Hypothalamus (tissue), 51 donors: ENCODE measurements around the gene SIPA1L3.
"Not testable (repeated sequence)": the region's sequence is repeated elsewhere in the genome, so short reads cannot be mapped to it uniquely, and the experiment has no call there.

ENCODE experiments used
- DNase-seq, 51 donors: peaks; one replicate each; lab custom pipeline; 2025; lab: John Stamatoyannopoulos, UW

SIPA1L3 gene

DNA sequence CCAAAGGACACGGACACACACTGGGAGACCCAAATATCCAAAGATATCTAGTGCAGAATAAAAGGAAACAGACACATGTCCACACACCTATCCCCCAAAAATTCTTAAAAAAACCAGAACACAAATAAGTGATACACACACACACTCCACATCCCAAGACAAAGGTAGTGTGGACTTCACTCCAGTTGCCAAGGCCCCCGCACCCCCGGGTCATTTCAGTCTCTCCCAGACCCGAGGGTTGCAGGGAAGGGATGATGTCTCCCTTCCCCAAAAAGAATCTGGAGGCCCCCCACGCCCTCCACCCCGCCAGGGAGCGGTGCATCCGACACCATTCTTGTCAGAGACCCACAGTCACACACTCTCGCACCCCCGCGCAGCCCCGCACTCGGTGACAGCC is 316.6 kb downstream of the SIPA1L3 start:
- DNase-seq = peak in 1 of 51 donors; percentile 45

DNA sequence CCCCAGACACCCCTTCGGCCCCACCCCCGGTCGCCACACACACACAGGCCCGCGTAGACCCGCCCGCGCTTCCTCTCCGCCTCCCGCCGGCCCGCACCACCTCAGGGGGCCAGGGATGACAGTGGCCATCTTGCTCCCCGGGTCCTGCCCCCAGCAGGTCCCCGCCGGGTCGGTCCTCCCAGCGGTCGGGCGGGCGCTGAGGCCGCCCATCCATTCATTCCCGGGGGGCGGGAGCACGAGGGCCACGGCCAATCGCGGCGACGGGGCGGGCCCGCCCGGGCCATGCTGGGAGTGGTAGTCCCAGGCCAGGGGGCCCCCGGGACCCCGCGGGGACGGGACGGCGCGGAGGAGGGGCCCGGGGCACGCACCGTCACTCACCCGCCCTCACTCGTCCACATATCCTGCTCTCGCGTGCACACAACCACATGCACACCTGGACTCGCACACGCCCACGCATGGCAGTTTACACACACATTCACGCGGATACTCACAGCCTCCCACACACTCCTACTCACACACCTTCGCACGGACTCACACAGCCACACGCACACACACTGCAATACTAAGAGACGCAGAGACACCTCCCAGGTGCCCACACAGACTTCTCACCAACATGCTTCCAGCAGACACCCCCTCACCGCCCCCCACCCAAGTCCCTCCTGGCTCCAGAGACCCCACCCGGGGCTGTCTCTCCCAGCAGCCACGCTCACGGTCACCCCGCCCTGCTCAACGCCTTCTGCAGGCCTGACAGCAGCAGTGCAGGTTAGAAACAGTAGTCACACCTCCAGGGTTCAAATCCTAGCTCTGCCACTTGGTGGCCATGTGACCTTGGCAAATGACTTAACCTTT is 317.2 kb downstream of the SIPA1L3 start, which contains the start of gene DPF1:
TSS of gene DPF1 (minus strand) at position 209 of the 849 bp plus-strand sequence. CDS start at position 129, 80 bp downstream.
- DNase-seq = peak in 45 of 51 donors; percentile 6 to 84 (median 59)

DNA sequence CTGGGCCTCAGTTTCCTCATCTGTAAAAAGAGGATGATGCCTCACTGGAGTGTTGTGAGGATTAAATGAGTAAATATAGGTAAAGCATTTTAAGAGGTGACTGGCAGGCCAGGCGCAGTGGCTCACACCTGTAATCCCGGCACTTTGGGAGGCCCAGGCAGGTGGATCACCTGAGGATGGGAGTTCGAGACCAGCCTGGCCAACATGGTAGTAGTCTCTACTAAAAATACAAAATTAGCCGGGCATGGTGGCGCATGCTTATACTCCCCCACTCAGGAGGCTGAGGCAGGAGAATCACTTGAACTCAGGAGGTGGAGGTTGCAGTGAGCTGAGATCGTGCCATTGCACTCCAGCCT is 317.8 kb downstream of the SIPA1L3 start:
- DNase-seq = not testable (repeated sequence)

DNA sequence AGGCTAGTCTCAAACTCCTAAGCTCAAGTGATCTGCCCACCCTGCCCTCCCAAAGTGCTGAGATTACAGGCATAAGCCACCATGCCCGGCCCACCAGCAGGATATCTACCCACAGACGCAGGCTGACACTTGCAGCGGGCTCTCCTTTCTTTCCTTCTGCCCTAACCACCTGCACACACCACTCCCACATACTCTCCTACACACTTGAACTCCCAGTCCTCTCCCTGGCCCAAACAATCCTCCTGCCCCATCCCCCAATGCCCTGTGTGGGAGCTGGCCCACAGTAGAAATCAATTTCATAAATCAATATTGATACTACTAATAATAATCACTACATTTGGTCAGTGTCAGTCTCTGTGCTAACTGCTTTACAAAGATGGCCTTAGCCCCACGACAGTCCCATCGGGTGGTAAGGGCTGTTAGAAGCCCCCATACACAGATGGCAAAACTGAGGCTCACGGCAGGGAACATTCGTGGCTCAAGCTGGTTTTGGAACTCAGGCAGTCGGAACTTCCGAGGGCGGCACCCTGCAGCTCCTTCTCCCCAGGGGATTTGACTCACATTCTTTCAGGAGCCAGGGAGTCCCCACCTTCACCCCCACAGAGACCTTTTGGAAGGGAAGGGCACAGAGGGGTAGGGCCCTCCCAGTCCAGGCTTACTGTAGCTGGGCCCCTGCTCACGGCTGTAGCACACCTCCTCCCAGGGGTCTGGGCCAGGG is 320.4 kb downstream of the SIPA1L3 start:
- DNase-seq = no peak

GRCh38 chr19:38228005-38228377 is 321.0 kb downstream of the SIPA1L3 start:
- no peak for DNase-seq

DNA sequence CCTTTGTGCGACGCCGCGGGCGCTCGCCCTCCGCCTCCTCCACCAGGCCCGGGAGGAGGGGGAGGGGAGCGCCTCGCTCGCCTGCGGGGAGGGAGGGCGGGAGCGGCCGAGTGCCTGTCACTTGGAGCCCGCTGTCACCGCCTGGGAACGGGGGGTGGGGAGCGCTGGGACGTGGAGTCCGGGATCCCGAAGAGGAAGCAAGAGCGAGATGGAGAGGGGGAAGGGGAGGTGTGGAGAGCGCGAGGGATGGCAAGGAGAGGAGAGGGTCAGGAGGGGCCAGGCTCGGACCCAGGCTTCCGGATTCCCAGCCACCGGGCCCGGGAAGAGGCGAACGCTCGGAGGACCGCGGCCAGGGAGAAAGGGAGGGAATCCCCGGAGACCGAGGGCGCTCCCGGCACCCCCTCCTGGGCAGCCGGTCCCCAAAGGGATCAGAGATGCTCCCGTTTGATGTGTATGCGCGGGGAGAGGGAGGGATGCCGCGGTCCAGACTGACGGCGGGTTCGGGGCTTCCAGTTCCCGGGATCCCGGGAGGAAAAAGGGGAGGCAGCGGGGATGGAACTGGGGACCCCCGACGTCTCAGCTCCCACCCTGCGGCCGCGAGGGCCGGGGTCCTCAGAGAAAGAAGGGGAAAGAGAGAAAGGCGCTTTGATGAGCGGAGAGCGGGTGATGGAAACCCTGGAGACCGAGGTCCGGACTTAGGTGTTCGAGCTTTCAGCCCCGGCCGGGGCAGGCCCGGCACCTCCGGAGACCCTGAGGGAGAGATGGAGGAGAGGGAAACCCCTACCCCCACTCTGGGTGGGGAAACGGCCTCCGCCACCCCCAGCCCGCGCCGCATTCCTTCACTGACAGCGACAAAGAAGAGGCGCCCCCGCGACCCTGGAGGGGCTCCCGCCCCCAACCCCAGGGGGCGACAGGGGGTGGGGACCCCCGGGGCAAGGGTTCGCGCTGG is 321.8 kb downstream of the SIPA1L3 start:
- peak in 28 of 51 donors; percentile 5 to 64 (median 42) for DNase-seq

DNA sequence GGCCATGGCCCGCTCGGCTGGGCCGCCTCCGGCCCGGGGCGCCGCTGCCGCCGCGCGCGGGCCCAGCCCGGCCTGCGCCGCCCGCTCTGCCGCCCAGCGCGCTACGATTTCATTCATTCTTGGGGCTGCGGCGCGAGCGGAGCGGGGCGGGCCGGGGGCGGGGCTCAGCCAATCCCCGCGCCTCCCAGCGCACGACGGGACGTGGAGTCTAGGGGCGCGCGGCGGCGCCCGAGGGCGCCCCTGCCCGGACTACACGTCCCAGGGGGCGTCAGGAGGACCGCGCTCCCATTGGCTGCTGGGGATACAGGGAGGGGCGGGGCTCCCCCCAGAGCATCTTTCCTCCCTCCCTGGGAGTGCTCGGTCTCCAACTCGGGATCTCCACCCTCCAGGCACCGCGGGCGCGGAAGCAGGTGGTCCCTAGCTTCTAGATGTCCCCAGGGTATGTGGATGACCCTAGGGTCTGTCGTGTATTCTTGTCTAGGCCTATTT is 322.6 kb downstream of the SIPA1L3 start:
- peak; percentile 35 to 95 (median 82) for DNase-seq

- DNase-seq = not testable (repeated sequence)
These were observed 323.6 kb downstream of the SIPA1L3 start for GRCh38 chr19:38230506-38231133.

DNA sequence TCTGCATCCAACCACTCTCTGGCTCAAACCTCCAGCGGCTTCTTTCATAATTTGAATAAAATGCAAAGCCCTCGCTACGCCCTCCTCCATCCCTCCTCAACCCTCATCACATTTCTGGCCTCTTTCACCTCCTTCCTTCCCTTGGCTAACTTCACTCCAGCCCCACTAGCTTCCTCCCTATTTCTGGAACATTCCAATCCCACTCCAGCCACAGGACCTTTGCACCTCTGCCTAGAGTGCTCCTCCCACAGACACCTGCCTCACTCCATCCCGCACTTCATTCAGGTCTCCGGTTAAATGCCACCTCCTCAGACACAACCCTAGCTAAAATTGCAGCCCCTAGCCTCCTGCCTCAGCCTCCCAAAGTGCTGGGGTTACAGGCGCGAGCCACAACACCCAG is 324.9 kb downstream of the SIPA1L3 start:
- DNase-seq = no peak

GRCh38 chr19:38233740-38234251 is 326.8 kb downstream of the SIPA1L3 start:
- DNase-seq = peak in 48 of 51 donors; percentile 11 to 87 (median 56)

DNA sequence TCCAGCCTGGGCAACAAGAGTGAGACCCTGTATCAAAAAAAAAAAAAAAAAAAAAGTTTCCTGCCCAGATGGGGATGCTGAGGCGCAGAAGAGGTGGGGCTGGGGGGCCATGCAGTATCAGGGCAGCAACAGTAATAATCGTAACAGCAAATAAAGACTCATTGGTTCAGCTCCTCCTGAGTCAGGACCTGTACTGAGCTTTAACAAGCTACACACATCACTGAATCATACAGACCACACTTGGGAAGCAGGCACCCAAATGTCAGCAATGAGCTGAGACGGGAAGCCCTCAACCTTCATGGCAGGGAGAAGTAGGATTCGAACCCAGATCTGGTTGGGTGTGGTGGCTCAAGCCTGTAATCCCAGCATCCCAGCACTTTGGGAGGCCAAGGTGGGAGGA is 327.6 kb downstream of the SIPA1L3 start:
- no peak for DNase-seq

DNA sequence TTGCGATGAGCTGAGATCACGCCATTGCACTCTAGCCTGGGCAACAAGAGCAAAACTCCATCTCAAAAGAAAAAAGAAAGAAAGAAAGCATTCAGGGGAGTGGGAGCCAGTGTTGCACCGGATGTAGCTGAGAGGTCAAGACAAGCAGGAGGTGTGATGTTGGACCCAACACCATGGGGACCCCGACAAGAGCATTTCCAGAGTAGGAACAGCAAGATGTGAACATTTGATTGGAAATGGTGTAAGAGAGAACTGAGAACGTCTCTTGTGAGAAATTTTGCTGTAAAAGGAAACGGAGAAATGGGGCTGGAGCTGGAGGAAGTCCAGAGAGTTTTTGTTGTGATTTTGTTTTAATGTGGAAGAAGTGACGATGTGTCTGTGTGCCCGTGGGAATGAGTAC is 332.8 kb downstream of the SIPA1L3 start:
- no peak for DNase-seq

- no peak for DNase-seq
These were observed 336.3 kb downstream of the SIPA1L3 start for GRCh38 chr19:38243279-38243673.

DNA sequence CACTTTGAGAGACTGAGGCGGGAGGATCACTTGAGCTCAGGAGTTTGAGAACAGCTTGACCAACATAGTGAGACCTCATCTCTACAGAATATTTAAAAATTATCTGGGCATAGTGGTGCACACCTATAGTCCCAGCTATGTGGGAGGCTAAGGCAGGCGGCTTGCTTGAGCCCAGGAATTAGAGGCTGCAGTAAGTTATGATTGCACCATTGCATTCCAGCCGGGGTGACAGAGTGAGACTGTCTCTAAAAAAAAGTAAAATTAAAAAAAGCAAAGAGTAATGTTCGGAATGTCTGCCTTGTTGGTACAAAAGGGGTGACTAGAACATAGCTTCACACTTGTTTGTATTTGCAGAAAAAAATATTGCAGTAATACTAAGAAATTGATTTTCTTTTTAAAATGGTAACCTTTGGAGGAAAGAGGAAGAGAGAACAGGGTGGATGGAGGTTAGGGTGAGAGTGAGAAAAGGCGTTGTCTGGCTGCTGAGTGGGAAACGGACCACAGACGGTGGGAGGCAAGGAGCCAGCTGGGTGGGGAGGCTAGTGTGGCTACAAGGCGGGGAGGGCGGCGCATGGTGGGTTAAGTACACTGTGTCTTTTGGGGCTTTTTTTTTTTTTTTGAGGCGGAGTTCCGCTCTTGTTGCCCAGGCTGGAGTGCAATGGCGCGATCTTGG is 339.0 kb downstream of the SIPA1L3 start:
- DNase-seq = peak in 1 of 51 donors; percentile 16

- no peak for DNase-seq
These were observed 340.1 kb downstream of the SIPA1L3 start for GRCh38 chr19:38247126-38247525.

DNA sequence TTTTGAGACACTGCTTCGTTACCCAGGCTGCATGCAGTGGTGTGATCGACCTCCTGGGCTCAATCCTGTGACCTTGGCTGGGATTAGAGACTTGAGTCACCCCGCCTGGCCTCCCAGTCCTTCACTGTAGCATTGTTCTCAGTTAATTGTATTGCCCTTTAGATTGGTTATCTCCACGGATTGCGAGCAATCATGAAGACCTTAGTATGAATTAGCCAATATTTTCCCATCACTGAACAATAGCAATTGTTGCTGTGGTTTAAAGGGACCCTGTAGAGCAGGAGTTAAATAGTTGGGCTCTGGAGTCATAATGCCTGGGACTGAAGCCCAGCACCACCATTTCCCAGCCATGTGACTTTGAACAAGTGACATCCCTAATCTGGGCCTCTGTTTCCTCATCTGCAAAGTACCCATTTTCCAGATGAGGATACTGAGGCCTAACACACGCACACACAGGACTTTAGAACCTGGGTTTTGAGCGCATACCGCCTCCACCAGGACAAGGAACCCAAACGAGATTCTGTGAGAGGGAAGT is 340.8 kb downstream of the SIPA1L3 start:
- peak in 13 of 51 donors; percentile 8 to 57 (median 24) for DNase-seq

- no peak for DNase-seq
These were observed 341.4 kb downstream of the SIPA1L3 start for GRCh38 chr19:38248421-38248820.

DNA sequence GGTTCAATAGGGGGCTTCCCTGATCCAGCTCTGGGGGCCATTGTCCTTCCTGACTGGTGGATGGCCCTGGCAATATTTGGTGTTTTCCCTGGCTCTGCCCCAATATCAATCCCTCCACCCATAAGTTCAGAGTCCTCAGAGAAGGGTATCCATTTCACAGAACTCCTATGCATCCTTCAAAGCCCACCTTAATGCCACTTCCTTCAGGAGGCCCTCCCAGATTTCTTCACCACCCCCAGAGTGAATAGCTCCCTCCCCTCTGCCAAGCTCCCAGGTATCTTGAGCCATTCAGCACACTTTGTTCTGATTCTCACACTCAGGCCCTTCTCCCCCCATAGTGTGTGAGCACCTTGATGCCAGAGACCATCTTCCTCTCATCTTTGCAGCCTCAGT is 343.4 kb downstream of the SIPA1L3 start:
- DNase-seq = no peak
